Epithelial cell of esophagus (primary cell): ENCODE results near the gene ASS1.

Experiments used
- DNase-seq: peaks from one replicate; pipeline ENCODE4 v3.0.0; 2010; ENCODE audit warnings: low read depth
- H3K4me3 ChIP-seq: 2 replicates; pipeline ENCODE4 v1.5.1; 2011; ENCODE audit warnings: mild to moderate bottlenecking, low read length, control low read depth
- CTCF ChIP-seq: IDR thresholded peaks from 2 replicates; pipeline ENCODE4 v1.5.1; 2011; ENCODE audit warnings: low read depth, mild to moderate bottlenecking, low read length, control low read depth, inconsistent platforms; ENCODE audit not compliant: insufficient read depth; ENCODE audit errors: missing control alignments

Gene ASS1

DNA sequence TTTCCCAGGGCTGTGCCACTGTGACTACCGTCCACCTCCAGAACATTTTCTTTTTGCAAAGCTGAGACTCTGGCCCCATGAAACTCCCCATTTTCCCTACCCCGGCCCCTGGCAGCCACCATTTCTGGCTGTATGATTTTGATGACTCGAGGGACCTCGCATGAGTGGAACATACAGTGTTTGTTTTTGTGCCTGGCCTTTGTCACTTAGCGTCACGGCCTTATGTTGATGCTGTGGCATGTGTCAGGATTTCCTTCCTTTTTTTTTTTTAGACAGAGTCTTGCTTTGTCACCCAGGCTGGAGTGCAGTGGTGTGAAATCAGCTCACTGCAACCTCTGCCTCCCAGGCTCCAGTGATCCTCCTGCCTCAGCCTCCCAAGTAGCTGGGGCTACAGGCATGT, 42.7 kb downstream of the ASS1 start:
- no peak for TF ChIP-seq CTCF
- no peak for DNase-seq
- H3K4me3 ChIP-seq = no peak overlapping the region

- no peak overlapping the region for H3K4me3 ChIP-seq
- DNase-seq = no peak
- no peak for TF ChIP-seq CTCF
These were observed 44.0 kb downstream of the ASS1 start for GRCh38 chr9:130488621-130489330.

GRCh38 chr9:130490981-130491380, 46.2 kb downstream of the ASS1 start:
- H3K4me3 ChIP-seq = no peak overlapping the region
- no peak for TF ChIP-seq CTCF
- DNase-seq = no peak

DNA sequence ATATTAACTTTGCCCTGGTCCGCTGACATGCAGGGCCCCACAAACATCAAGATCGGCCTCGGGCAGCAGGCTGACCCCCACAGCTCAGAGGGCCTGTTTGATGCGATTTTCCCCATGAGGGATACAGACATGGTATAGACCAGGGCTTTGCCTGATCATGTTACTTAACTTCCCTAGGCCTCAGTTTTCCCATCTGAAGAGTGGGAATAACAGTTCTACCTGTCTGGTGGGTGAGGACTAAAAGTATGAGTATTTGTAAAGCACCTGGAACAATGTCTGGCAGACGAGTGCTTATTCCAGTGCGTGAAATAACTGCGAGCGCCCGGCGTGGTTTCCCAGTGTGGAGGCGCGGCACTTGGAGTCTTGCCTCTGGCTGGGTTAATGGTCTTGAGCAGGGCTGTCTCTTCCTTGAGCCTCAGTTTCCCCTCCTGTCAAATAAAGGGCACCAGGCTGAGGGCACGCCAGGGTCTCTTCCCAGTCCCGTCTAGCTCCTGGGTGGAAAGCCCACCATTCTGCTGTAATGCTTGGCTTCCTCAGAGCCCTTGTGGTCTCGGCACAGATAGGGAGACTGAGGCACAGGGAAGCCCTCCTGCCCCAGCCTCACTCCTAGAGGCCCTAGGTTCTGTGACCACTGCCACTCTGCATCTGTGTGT, 47.2 kb downstream of the ASS1 start:
- TF ChIP-seq CTCF = no peak
- no peak for DNase-seq
- no peak overlapping the region for H3K4me3 ChIP-seq

- DNase-seq = no peak
- TF ChIP-seq CTCF = no peak
- H3K4me3 ChIP-seq = no peak overlapping the region
These were observed 48.3 kb downstream of the ASS1 start for GRCh38 chr9:130493021-130493420.

DNA sequence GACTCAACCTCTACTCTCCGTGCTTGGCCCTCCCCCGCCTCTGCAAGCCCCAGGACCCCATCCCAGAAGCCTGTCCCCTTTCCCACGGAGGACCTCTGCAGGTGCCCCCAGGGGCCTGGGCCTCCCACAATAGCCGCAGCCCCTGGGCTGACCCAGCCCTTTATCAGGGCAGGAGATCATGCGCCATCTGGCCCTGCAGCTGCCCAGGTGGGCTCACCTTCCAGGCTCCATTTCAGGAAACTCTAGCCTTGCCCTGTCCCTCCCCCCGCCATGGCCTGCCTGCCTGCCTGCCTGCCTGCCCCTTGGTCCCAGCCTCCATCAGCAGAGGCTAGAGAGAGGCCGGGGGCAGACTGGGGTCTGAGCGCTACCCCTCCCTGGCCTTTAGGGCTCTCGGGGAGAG, 48.7 kb downstream of the ASS1 start:
- no peak for DNase-seq
- no peak overlapping the region for H3K4me3 ChIP-seq
- no peak for TF ChIP-seq CTCF

DNA sequence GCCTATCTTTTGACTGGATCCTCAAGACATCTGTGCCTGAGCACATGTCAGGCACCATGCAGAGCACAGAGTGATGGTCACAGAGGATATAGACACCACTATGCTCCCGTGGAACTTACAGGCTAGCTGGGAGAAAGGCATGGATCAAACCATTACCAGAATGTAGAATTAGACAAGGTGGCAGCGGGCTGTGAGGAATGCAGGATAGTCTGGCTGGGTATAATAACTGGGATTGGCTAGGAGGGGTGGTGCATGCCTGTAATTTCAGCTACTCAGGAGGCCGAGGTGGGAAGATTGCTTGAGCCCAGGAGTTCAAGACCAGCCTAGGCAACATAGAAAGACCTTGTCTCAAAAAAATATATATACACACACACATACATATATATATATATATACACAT, 50.3 kb downstream of the ASS1 start:
- DNase-seq = no peak
- TF ChIP-seq CTCF = no peak
- H3K4me3 ChIP-seq = no peak overlapping the region
